GM13976 (cell line): ENCODE results near the gene SPRED2.
A peak's percentile ranks its signal among the peaks of the same experiment; 100 is the strongest.

Source experiments
- DNase-seq: peaks from one replicate; pipeline ENCODE4 v3.0.0; 2012; ENCODE audit warnings: low spot score
- in situ Hi-C: fragments of 300-500 bp; cut with MboI; formaldehyde crosslinking; loops from one replicate; pipeline ENCODE4 v1.12.0; 2022; ENCODE audit warnings: low sequenced_read_pairs, mixed read lengths, inconsistent platforms; ENCODE audit not compliant: unreplicated experiment
- TF ChIP-seq, protein P1 (sequence below): IDR thresholded peaks from 2 replicates; pipeline ENCODE4 v1.5.1; 2012; ENCODE audit warnings: borderline replicate concordance, mild to moderate bottlenecking; ENCODE audit not compliant: insufficient read depth; ENCODE audit errors: extremely low read depth, missing control alignments, control extremely low read depth

The SPRED2 gene

GRCh38 chr2:65382776-65383357 lies 49.5 kb downstream of the SPRED2 start:
- in situ Hi-C loops: no loop called here
- DNase-seq: peak; percentile 78
- TF ChIP-seq, protein P1, sequence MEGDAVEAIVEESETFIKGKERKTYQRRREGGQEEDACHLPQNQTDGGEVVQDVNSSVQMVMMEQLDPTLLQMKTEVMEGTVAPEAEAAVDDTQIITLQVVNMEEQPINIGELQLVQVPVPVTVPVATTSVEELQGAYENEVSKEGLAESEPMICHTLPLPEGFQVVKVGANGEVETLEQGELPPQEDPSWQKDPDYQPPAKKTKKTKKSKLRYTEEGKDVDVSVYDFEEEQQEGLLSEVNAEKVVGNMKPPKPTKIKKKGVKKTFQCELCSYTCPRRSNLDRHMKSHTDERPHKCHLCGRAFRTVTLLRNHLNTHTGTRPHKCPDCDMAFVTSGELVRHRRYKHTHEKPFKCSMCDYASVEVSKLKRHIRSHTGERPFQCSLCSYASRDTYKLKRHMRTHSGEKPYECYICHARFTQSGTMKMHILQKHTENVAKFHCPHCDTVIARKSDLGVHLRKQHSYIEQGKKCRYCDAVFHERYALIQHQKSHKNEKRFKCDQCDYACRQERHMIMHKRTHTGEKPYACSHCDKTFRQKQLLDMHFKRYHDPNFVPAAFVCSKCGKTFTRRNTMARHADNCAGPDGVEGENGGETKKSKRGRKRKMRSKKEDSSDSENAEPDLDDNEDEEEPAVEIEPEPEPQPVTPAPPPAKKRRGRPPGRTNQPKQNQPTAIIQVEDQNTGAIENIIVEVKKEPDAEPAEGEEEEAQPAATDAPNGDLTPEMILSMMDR: no peak

DNA sequence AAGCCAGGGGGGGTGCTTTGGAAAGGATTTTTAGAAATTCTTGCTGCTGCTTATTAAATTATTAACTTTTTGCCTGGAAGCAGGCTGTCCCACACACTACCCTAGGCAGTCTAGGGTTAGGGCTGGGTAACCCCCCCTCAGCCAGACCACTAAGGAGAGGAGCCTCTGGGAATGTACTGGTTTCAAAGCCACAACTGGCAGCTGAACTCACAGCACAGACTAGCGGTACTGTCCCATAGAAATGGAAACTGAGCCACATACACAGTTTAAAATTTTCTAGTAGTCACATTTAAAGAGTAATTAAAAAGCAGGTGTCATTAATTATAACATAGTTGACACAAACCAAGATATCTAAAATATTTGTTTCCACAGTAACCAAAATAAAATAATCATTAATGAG lies 50.1 kb downstream of the SPRED2 start:
- DNase-seq: no peak
- in situ Hi-C loops: no loop called here
- TF ChIP-seq, protein P1: no peak

GRCh38 chr2:65381607-65382051 lies 50.8 kb downstream of the SPRED2 start:
- in situ Hi-C loops: no loop called here
- no peak for DNase-seq
- TF ChIP-seq, protein P1: no peak

DNA sequence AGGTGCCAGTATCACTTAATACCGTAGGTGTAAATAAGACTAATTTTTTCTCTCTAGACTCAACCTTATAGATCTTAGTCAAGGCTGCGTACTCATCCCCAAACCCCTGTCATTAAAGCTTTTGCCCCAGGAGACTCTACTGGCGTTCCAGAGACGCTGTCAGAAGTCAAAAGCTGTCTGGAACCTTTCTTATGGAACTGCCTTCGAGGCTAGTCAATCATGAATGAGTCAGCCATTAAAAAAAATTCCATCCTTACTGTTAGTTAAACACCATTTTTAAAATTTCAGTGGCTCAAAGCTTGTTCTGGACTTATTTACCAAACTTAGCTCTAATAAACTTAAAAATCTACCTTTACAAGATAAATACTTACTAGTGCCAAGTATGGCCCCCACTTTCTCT lies 52.1 kb downstream of the SPRED2 start:
- no peak for DNase-seq
- TF ChIP-seq, protein P1: no peak
- in situ Hi-C loops: no loop called here

DNA sequence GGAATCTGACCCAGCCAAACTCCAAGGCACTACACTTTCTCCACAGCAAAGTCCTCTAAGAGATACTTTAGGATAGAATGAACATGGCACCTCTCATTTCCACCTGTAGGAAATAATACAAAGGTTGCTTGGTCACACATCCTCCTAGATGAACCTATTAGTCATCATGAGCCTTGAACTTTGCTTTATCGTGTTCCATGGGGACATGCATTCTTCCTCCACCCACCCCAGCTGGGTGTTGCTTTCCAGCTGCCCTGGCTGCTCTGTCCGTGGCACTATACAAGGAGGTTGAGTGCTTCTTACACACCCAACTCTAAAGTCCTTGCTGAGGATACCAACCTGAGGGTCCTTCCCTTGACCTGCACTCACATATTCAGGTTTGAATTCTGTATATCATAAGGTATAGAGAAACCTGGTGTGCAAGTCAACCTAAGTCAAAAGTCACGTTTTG lies 52.7 kb downstream of the SPRED2 start:
- in situ Hi-C loops: no loop called here
- no peak for DNase-seq
- TF ChIP-seq, protein P1: no peak

GRCh38 chr2:65379223-65379622 lies 53.2 kb downstream of the SPRED2 start:
- TF ChIP-seq, protein P1: no peak
- in situ Hi-C loops: no loop called here
- DNase-seq: no peak
